Testis (tissue), 3 donors: ENCODE data around the gene MAPRE3. TPM values are rescaled to one million over a fixed set of nuclear protein-coding genes. Genes with fewer than 3 reads are reported as not detected.

Source experiments
- DNase-seq: peaks from one replicate; pipeline ENCODE4 v3.0.0-alpha.2; 2019
- H3K27ac ChIP-seq, 2 donors: fragments of 200-600 bp; sonication (generic); one replicate each; pipeline ENCODE4 v1.5.1; 2019
- H3K27me3 ChIP-seq: fragments of 200-600 bp; sonication (generic); one replicate; pipeline ENCODE4 v1.5.1; 2019
- H3K36me3 ChIP-seq: fragments of 200-600 bp; sonication (generic); one replicate; pipeline ENCODE4 v1.5.1; 2017; ENCODE audit warnings: low read depth; ENCODE audit errors: missing control alignments
- H3K4me1 ChIP-seq: fragments of 200-600 bp; sonication (generic); one replicate; pipeline ENCODE4 v1.5.1; 2019
- H3K4me3 ChIP-seq, 2 donors: fragments of 200-600 bp; sonication (generic); one replicate each; pipeline ENCODE4 v1.5.1; 2017 to 2019
- H3K9me3 ChIP-seq: fragments of 200-600 bp; sonication (generic); one replicate; pipeline ENCODE4 v1.5.1; 2017
- CTCF ChIP-seq, 3 experiments: fragments of 450-650 bp in 2 of 3; fragments of 200-600 bp in 1 of 3; sonication (generic) in 1 of 3; IDR thresholded peaks; one replicate each; pipeline ENCODE4 v1.5.1; 2016 to 2019; ENCODE audit warnings: antibody characterized with exemption in 3 of 3, mild to moderate bottlenecking in 2 of 3, moderate library complexity in 1 of 3
- POLR2A ChIP-seq: fragments of 450-650 bp; IDR thresholded peaks from one replicate; pipeline ENCODE4 v1.6.1; 2017; ENCODE audit warnings: antibody characterized with exemption, mild to moderate bottlenecking, moderate library complexity
- WGBS, 2 donors: methylation state at CpG; one replicate each; pipeline ENCODE4 v1.1.5; 2018; 5-methylcytosine and 5-hydroxymethylcytosine counted together
- intact Hi-C: fragments of 100-400 bp; cut with DNase I; formaldehyde crosslinking; loops from one replicate; pipeline ENCODE4 v1.15.1; 2023; ENCODE audit warnings: low total_unique reads
- polyA plus RNA-seq: library from polyadenylated mRNA; stranded (reverse); fragments of 350-450 nt; fragmentation: Illumina TruSeq; extraction: RNeasy Lipid Tissue Mini Kit (QIAGEN cat#74804); gene quantifications from one replicate; pipeline ENCODE4 v1.2.3, GENCODE V29; 2014; ENCODE audit warnings: low read depth, low replicate concordance; ENCODE audit not compliant: insufficient read depth
- total RNA-seq, 2 donors: library from RNA; depleted of rRNA; stranded (reverse); fragments of >200 nt; gene quantifications; one replicate each; pipeline ENCODE4 v1.2.3, GENCODE V29; 2016

Gene MAPRE3
- total and polyA plus RNA-seq, 3 donors from 2014 or later: 31.4 to 112 (median 49.8) TPM

GRCh38 chr2:27021253-27022049 is 51.0 kb downstream of the MAPRE3 start:
- intact Hi-C loops: no loop called here
- DNase-seq: no peak
- no peaks in the 10 kb centered on the region for H3K36me3 ChIP-seq
- H3K9me3 ChIP-seq: no peaks in the 10 kb centered on the region
- WGBS, 2 donors: 87 to 91% methylated on average over 11 of the region's 11 CpGs
- no peak overlapping the region for H3K4me3 ChIP-seq
- peaks cover 13% of the 10 kb centered on the region for H3K4me1 ChIP-seq
- H3K27ac ChIP-seq: no peak overlapping the region
- TF ChIP-seq POLR2A (no peak), CTCF (IDR thresholded peaks at IDR 0.05) (no peak)
- H3K27me3 ChIP-seq: no peaks in the 10 kb centered on the region

GRCh38 chr2:27023740-27024139 is 53.3 kb downstream of the MAPRE3 start:
- TF ChIP-seq CTCF (IDR thresholded peaks at IDR 0.05) (no peak), POLR2A (no peak)
- DNase-seq: no peak
- no peak overlapping the region for H3K4me3 ChIP-seq
- H3K27me3 ChIP-seq: no peaks in the 10 kb centered on the region
- WGBS, 2 donors: 96 to 97% methylated on average over 7 of the region's 7 CpGs
- intact Hi-C loops: no loop called here
- H3K9me3 ChIP-seq: no peaks in the 10 kb centered on the region
- H3K36me3 ChIP-seq: no peaks in the 10 kb centered on the region
- H3K27ac ChIP-seq: no peak overlapping the region
- H3K4me1 ChIP-seq: peaks cover 13% of the 10 kb centered on the region

GRCh38 chr2:27024188-27024587 is 53.8 kb downstream of the MAPRE3 start:
- Histone ChIP-seq H3K4me1 (peaks cover 13% of the 10 kb centered on the region), H3K27ac (no peak overlapping the region), H3K27me3 (no peaks in the 10 kb centered on the region), H3K9me3 (no peaks in the 10 kb centered on the region), H3K36me3 (no peaks in the 10 kb centered on the region), H3K4me3 (no peak overlapping the region)
- intact Hi-C loops: no loop called here
- TF ChIP-seq POLR2A: no peak
- TF ChIP-seq CTCF (IDR thresholded peaks at IDR 0.05): peak in 1 of 3 experiments; percentile 14
- peak; percentile 32 for DNase-seq
- WGBS, 2 donors: 75 to 100% methylated on average over 4 to 18 of the region's 18 CpGs

DNA sequence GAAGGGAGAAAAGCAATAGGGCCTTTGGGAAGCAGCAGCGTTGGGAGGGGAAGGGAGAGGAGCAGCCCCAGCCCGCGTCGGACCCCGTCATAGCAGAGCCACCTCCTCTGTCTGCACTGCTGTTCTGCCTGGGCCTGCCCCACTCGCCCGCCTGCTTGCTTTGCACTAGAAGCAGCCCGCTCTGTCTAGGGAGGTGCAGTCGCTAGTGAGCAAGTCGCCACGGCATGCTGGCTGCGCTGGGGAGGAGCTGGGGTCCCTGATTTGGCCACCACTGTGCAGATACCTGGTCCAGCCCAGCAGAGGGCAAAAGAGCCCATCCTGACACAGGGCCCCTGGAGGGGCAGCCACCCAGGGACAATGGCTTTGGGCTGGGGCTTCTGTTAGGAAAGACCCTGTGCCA is 54.4 kb downstream of the MAPRE3 start:
- no peak overlapping the region for H3K27ac ChIP-seq
- peaks cover 11% of the 10 kb centered on the region for H3K4me1 ChIP-seq
- WGBS, 2 donors: 88 to 98% methylated on average over 8 to 12 of the region's 12 CpGs
- no peak for DNase-seq
- H3K9me3 ChIP-seq: no peaks in the 10 kb centered on the region
- H3K36me3 ChIP-seq: no peaks in the 10 kb centered on the region
- no peak overlapping the region for H3K4me3 ChIP-seq
- intact Hi-C loops: no loop called here
- TF ChIP-seq CTCF (IDR thresholded peaks at IDR 0.05) (no peak), POLR2A (no peak)
- no peaks in the 10 kb centered on the region for H3K27me3 ChIP-seq
